Hepatocyte (in vitro differentiated cells): ENCODE data around the gene BMPR1A.

ENCODE experiments used
- EZH2 ChIP-seq: fragments of 200-600 bp; sonication (generic); IDR thresholded peaks from 2 replicates; pipeline ENCODE4 v1.6.1; 2016; ENCODE audit warnings: antibody characterized with exemption, mild to moderate bottlenecking, borderline replicate concordance
- EZH2phosphoT487 ChIP-seq: fragments of 200-600 bp; sonication (generic); IDR thresholded peaks from one replicate; pipeline ENCODE4 v1.6.1; 2018; ENCODE audit warnings: antibody characterized with exemption, mild to moderate bottlenecking, low read depth, moderate library complexity; ENCODE audit not compliant: unreplicated experiment, severe bottlenecking
- TF ChIP-seq, protein P1 (sequence below): fragments of 200-600 bp; sonication (generic); IDR thresholded peaks from 2 replicates; pipeline ENCODE4 v1.5.1; 2016; ENCODE audit warnings: antibody characterized with exemption, mild to moderate bottlenecking; ENCODE audit not compliant: poor library complexity

GRCh38 chr10:86803156-86803555, 46.7 kb downstream of the BMPR1A start:
- TF ChIP-seq, protein P1, sequence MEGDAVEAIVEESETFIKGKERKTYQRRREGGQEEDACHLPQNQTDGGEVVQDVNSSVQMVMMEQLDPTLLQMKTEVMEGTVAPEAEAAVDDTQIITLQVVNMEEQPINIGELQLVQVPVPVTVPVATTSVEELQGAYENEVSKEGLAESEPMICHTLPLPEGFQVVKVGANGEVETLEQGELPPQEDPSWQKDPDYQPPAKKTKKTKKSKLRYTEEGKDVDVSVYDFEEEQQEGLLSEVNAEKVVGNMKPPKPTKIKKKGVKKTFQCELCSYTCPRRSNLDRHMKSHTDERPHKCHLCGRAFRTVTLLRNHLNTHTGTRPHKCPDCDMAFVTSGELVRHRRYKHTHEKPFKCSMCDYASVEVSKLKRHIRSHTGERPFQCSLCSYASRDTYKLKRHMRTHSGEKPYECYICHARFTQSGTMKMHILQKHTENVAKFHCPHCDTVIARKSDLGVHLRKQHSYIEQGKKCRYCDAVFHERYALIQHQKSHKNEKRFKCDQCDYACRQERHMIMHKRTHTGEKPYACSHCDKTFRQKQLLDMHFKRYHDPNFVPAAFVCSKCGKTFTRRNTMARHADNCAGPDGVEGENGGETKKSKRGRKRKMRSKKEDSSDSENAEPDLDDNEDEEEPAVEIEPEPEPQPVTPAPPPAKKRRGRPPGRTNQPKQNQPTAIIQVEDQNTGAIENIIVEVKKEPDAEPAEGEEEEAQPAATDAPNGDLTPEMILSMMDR = no peak
- TF ChIP-seq EZH2 (no peak), EZH2phosphoT487 (no peak)
